Sigmoid colon (tissue), 7 donors: ENCODE measurements around the gene ABLIM1. TPM values are rescaled to one million over a fixed set of nuclear protein-coding genes. Genes with fewer than 3 reads are reported as not detected.

Experiments used
- DNase-seq: peaks from one replicate; pipeline ENCODE4 v3.0.0-alpha.2; 2019
- H3K27ac ChIP-seq, 4 donors: fragments of 200-600 bp; sonication (generic); one replicate each; pipeline ENCODE4 v1.5.1; 2016 to 2019; ENCODE audit warnings: mild to moderate bottlenecking in 1 of 4
- H3K27me3 ChIP-seq, 3 donors: fragments of 200-600 bp; sonication (generic); one replicate each; pipeline ENCODE4 v1.5.1; 2019; ENCODE audit warnings: mild to moderate bottlenecking in 1 of 3
- H3K36me3 ChIP-seq, 4 donors: fragments of 200-600 bp; sonication (generic); one replicate each; pipeline ENCODE4 v1.5.1; 2016 to 2019
- H3K4me1 ChIP-seq, 4 donors: fragments of 200-600 bp; sonication (generic); one replicate each; pipeline ENCODE4 v1.5.1; 2017 to 2019
- H3K4me3 ChIP-seq, 4 donors: fragments of 200-600 bp; sonication (generic); one replicate each; pipeline ENCODE4 v1.5.1; 2017 to 2019; ENCODE audit warnings: mild to moderate bottlenecking in 2 of 4, moderate library complexity in 1 of 4
- H3K9me3 ChIP-seq, 4 donors: fragments of 200-600 bp in 3 of 4; sonication (generic) in 3 of 4; one replicate each; pipeline versions ENCODE4 v1.5.1 to v1.6.1; 2013 to 2019
- EP300 ChIP-seq, 4 donors: sonication (generic); formaldehyde crosslinking; IDR thresholded peaks; one replicate each; pipeline ENCODE4 v1.6.1; 2017; ENCODE audit warnings: antibody characterized with exemption in 4 of 4
- POLR2A ChIP-seq, 2 donors: fragments of 450-650 bp; IDR thresholded peaks; one replicate each; pipeline ENCODE4 v1.6.1; 2016; ENCODE audit warnings: antibody characterized with exemption in 2 of 2, mild to moderate bottlenecking in 2 of 2, moderate library complexity in 2 of 2
- POLR2AphosphoS5 ChIP-seq, 4 donors: sonication (generic); formaldehyde crosslinking; IDR thresholded peaks; one replicate each; pipeline ENCODE4 v1.6.1; 2017; ENCODE audit warnings: antibody characterized with exemption in 4 of 4
- WGBS, 2 donors: extraction: QIAGEN DNeasy Blood & Tissue Kit; methylation state at CpG; one replicate each; pipeline ENCODE4 v1.1.7; 2013; 5-methylcytosine and 5-hydroxymethylcytosine counted together
- intact Hi-C: fragments of 100-400 bp; cut with DNase I; formaldehyde crosslinking; loops from one replicate; pipeline ENCODE4 v1.15.1; 2023
- polyA plus RNA-seq, 3 donors: library from polyadenylated mRNA; stranded (reverse); fragments of 200-250 nt; gene quantifications; one replicate each; pipeline ENCODE4 v1.2.3, GENCODE V29; 2013
- total RNA-seq, 4 donors: library from RNA; depleted of rRNA; stranded (reverse); fragments of >200 nt; gene quantifications; one replicate each; pipeline ENCODE4 v1.1.0, GENCODE V29; 2016
- TF ChIP-seq, protein P1 (sequence below), 4 experiments: fragments of 450-650 bp in 3 of 4; fragments of 200-600 bp in 1 of 4; IDR thresholded peaks; one replicate each; pipeline ENCODE4 v1.5.1; 2016 to 2019; ENCODE audit warnings: antibody characterized with exemption in 4 of 4, mild to moderate bottlenecking in 3 of 4, moderate library complexity in 2 of 4
- donor health status: healthy with polysubstance abuse.
- donor health status: Bipolar disorder and iron deficiency.
- donor health status: healthy.

ABLIM1 gene
- total and polyA plus RNA-seq, 7 donors = 41.9 to 127 (median 49.5) TPM

DNA sequence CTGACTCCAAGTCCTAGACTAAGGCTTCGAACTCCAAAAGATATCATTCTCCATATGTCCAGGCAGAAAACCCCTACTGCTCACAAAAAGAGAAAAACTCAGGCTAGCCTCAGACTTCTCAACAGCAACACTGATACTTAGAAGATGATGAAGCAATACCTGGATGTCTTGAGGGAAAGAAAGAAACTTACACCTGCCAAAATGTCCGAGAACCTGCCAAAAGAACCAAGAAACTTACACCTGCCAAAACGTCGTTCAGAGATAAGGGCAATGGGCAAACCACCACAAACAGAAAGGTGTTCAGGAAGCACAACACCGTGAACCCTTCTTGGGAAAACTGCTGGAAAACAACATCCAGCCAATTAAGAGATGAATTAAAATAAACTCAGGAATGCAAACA, 15.3 kb downstream of the ABLIM1 start:
- Histone ChIP-seq H3K36me3 (no peaks in the 10 kb centered on the region), H3K9me3 (no peaks in the 10 kb centered on the region), H3K27me3 (no peaks in the 10 kb centered on the region), H3K27ac (no peak overlapping the region), H3K4me1 (peaks cover 0 to 5% (median 0%) of the 10 kb centered on the region in 4 donors), H3K4me3 (no peak overlapping the region)
- no peak for DNase-seq
- WGBS, 2 donors = 36 to 72% methylated on average over 5 of the region's 5 CpGs
- intact Hi-C loops = no loop called here
- TF ChIP-seq POLR2AphosphoS5 (IDR thresholded peaks at IDR 0.05) (no peak), EP300 (IDR thresholded peaks at IDR 0.05) (no peak), POLR2A (IDR thresholded peaks at IDR 0.05) (no peak)
- TF ChIP-seq, protein P1, sequence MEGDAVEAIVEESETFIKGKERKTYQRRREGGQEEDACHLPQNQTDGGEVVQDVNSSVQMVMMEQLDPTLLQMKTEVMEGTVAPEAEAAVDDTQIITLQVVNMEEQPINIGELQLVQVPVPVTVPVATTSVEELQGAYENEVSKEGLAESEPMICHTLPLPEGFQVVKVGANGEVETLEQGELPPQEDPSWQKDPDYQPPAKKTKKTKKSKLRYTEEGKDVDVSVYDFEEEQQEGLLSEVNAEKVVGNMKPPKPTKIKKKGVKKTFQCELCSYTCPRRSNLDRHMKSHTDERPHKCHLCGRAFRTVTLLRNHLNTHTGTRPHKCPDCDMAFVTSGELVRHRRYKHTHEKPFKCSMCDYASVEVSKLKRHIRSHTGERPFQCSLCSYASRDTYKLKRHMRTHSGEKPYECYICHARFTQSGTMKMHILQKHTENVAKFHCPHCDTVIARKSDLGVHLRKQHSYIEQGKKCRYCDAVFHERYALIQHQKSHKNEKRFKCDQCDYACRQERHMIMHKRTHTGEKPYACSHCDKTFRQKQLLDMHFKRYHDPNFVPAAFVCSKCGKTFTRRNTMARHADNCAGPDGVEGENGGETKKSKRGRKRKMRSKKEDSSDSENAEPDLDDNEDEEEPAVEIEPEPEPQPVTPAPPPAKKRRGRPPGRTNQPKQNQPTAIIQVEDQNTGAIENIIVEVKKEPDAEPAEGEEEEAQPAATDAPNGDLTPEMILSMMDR (IDR thresholded peaks at IDR 0.05) = no peak

DNA sequence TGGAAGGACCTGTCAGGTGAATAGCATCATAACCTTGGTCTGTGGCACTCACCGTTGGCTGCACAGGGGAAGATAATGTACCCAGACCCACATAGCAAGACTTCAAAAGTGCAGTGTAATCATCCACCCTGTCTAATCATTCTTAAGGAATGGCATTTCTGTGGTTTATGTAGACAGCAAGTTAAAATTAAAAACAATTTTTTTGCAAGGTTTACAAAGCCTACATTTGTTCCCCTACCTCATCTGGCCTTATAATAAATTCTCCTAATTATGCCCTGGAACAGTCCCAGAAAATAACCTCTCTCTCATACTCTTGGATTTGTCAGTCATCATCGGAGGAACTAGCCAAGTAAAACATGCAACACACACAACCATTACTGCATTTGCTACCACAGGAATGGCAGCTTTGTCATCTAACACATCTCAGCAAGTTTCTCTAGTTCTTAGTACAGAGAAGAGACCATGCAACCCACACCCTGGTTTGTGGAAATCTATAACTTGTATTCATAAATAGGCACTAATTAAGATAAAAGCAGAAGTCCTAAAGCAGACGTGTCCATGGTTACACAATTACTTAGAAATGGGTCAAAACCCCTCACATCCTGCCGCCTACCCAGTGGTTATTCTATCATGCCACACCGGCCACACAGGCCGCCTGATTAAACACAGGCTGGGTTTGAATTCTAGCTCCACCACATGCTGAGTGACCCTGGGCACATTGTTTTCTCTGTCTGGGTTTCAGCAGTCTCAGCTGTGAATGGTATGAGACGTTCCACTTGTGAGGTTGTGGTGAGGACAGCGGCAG, 19.1 kb downstream of the ABLIM1 start:
- Histone ChIP-seq H3K9me3 (no peaks in the 10 kb centered on the region), H3K36me3 (no peaks in the 10 kb centered on the region), H3K4me1 (peaks cover 0 to 13% (median 5%) of the 10 kb centered on the region in 4 donors), H3K27me3 (no peaks in the 10 kb centered on the region), H3K4me3 (no peak overlapping the region), H3K27ac (no peak overlapping the region)
- TF ChIP-seq POLR2A (IDR thresholded peaks at IDR 0.05) = no peak
- TF ChIP-seq, protein P1 (IDR thresholded peaks at IDR 0.05) = no peak
- TF ChIP-seq POLR2AphosphoS5 (IDR thresholded peaks at IDR 0.05) = no peak
- TF ChIP-seq EP300 (IDR thresholded peaks at IDR 0.05) = no peak
- no peak for DNase-seq
- intact Hi-C loops = loop anchor here (5.0 kb wide), 1 partner anchor 43 kb away; no protein-coding TSS in a partner anchor
- 66 to 90% methylated on average over 8 of the region's 8 CpGs for WGBS, 2 donors

- DNase-seq = no peak
- WGBS, 2 donors = 35 to 82% methylated on average over 6 of the region's 6 CpGs
- Histone ChIP-seq H3K36me3 (no peaks in the 10 kb centered on the region), H3K4me3 (no peak overlapping the region), H3K9me3 (no peaks in the 10 kb centered on the region), H3K27ac (no peak overlapping the region), H3K27me3 (peaks cover 0 to 11% (median 0%) of the 10 kb centered on the region in 3 donors), H3K4me1 (peaks cover 0 to 38% (median 32%) of the 10 kb centered on the region in 4 donors)
- no peak for TF ChIP-seq POLR2AphosphoS5 (IDR thresholded peaks at IDR 0.05)
- TF ChIP-seq, protein P1 (IDR thresholded peaks at IDR 0.05) = no peak
- TF ChIP-seq EP300 (IDR thresholded peaks at IDR 0.05) = no peak
- no peak for TF ChIP-seq POLR2A (IDR thresholded peaks at IDR 0.05)
- intact Hi-C loops = loop anchor here (5.0 kb wide), 1 partner anchor 46 kb away; no protein-coding TSS in a partner anchor
Measured at GRCh38 chr10:114635797-114636550, 22.1 kb downstream of the ABLIM1 start.

DNA sequence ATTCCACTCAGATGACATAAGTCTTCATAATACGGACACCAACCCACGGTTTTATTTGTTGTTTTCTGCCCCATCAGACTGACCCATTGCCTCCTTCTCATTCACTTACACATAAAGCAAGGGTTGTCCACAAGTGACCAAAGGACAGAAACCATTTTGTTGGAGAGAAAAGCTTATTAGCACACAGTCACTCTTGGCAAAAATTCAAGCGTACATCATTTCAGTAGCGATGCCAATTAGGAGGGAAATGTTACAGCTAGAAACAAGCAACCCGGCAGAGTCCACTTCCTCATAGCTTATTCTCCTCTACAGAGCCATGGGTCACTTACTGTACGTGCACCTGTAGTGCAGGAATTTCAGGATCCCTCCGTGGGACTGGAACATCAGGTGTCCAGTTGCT, 23.0 kb downstream of the ABLIM1 start:
- no peak for DNase-seq
- Histone ChIP-seq H3K27me3 (peaks cover 0 to 19% (median 0%) of the 10 kb centered on the region in 3 donors), H3K36me3 (no peaks in the 10 kb centered on the region), H3K4me1 (peaks cover 0 to 40% (median 35%) of the 10 kb centered on the region in 4 donors), H3K27ac (peak overlapping the region in 3 of 4 donors; percentile 60 to 73 (median 69)), H3K4me3 (no peak overlapping the region), H3K9me3 (no peaks in the 10 kb centered on the region)
- WGBS, 2 donors = 33 to 67% methylated on average over 7 of the region's 7 CpGs
- intact Hi-C loops = loop anchor here (5.0 kb wide), 1 partner anchor 47 kb away; no protein-coding TSS in a partner anchor
- TF ChIP-seq POLR2A (IDR thresholded peaks at IDR 0.05) (no peak), POLR2AphosphoS5 (IDR thresholded peaks at IDR 0.05) (no peak), EP300 (IDR thresholded peaks at IDR 0.05) (no peak)
- TF ChIP-seq, protein P1 (IDR thresholded peaks at IDR 0.05) = no peak
